ENCODE data around the gene ANXA2.

Gene ANXA2

DNA sequence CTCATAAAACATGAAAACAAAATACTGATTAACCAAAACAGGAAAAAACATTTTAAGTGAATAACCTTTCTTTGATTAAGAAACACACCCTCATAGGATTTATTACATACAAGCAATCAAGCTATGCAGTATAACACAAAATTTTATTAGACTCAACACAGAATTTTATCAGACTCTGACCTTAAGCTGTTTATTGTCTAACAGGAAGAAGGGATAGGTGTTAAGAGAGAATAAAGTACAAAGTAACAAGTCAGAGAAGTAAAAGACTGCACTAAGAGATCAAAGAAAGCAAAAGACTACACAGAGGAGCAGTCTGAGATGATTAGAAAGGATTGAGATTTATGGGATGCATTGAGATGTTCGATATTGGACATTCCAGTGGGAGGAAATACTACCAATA, 43.5 kb upstream of the ANXA2 start:
- Histone ChIP-seq H2AFZ (ENCODE audit: low read length) (no peak overlapping the region), H2BK12ac (ENCODE audit: low read length) (no peak overlapping the region), H3K18ac (ENCODE audit: low read length) (no peak overlapping the region), H2AK5ac (ENCODE audit: low read depth, low read length) (no peak overlapping the region), H3K9ac (ENCODE audit: low read depth, low read length, poor library complexity) (no peak overlapping the region), H3K79me1 (ENCODE audit: low read depth, low read length) (no peaks in the 10 kb centered on the region), H3K36me3 (replicated peaks in 1 of 2; ENCODE audit: control insufficient read depth in 2 of 2, insufficient read depth in 2 of 2, low read length in 2 of 2) (peaks cover 0 to 72% of the 10 kb centered on the region in 2 donors), H3K4me2 (ENCODE audit: insufficient read depth, low read length, poor library complexity, severe bottlenecking) (no peak overlapping the region), H3K4me1 (ENCODE audit: control insufficient read depth in 2 of 2, insufficient read depth in 1 of 2, low read depth in 1 of 2, low read length in 2 of 2) (no peaks in the 10 kb centered on the region), H4K91ac (ENCODE audit: low read depth, low read length, poor library complexity) (no peak overlapping the region), H2BK120ac (ENCODE audit: low read depth, low read length) (no peak overlapping the region), H3K27me3 (ENCODE audit: control insufficient read depth in 3 of 3, insufficient read depth in 3 of 3, low read depth in 1 of 3, low read length in 3 of 3) (no peaks in the 10 kb centered on the region), H2BK5ac (ENCODE audit: low read length) (no peak overlapping the region), H3K27ac (replicated peaks; ENCODE audit: low read length) (no peak overlapping the region), H3K23ac (ENCODE audit: low read depth, low read length, poor library complexity) (no peak overlapping the region), H4K8ac (ENCODE audit: low read depth, low read length) (no peak overlapping the region), H3K9me3 (replicated peaks in 1 of 2; ENCODE audit: control insufficient read depth in 2 of 2, insufficient read depth in 1 of 2, low read depth in 1 of 2, low read length in 2 of 2) (no peaks in the 10 kb centered on the region), H3K4me3 (ENCODE audit: low read length in 2 of 2) (no peak overlapping the region), H3K14ac (ENCODE audit: low read length) (no peak overlapping the region), H3K4ac (ENCODE audit: low read length) (no peak overlapping the region), H2BK15ac (ENCODE audit: low read length) (no peak overlapping the region)
- no peak for DNase-seq (ENCODE audit: low spot score)
- no CpG with 5 or more reads among the region's 1 CpG for WGBS, 2 donors (ENCODE audit: extremely low coverage in 2 of 2, insufficient read length in 2 of 2, insufficient replicate concordance in 1 of 2)

GRCh38 chr15:60438646-60439045, 40.9 kb upstream of the ANXA2 start:
- no peak overlapping the region for H3K4ac ChIP-seq (ENCODE audit: low read length)

DNA sequence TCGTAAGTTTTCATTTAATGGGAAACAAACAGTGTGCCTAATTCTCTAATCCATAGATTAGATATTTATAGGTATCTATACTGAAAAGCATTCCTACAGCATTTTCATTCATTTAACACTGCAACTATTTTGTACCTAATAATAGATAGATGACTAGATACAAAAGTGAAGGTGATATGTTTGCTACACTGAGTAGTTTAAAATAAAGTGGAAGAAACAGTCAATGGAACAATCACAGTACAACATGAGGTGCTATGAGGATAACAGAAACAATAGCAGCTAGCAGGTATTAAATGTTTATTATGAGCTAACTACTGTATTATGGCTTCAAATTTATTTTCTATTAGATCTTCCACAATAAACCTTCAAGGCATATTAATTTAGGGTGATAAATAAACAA, 31.1 kb upstream of the ANXA2 start:
- Histone ChIP-seq H3K4me1 (ENCODE audit: control insufficient read depth in 2 of 2, insufficient read depth in 1 of 2, low read depth in 1 of 2, low read length in 2 of 2) (peaks cover 5 to 7% of the 10 kb centered on the region in 2 donors), H3K9me3 (replicated peaks in 1 of 2; ENCODE audit: control insufficient read depth in 2 of 2, insufficient read depth in 1 of 2, low read depth in 1 of 2, low read length in 2 of 2) (peaks cover 0 to 2% of the 10 kb centered on the region in 2 donors)
- DNase-seq (ENCODE audit: low spot score) = no peak

More at GRCh38 chr15:60438646-60439045, 40.9 kb upstream of the ANXA2 start:
- H2AFZ ChIP-seq (ENCODE audit: low read length) = no peak overlapping the region
- H3K23ac ChIP-seq (ENCODE audit: low read depth, low read length, poor library complexity) = no peak overlapping the region
- no peaks in the 10 kb centered on the region for H3K4me1 ChIP-seq (ENCODE audit: control insufficient read depth in 2 of 2, insufficient read depth in 1 of 2, low read depth in 1 of 2, low read length in 2 of 2)
- H3K79me1 ChIP-seq (ENCODE audit: low read depth, low read length) = no peaks in the 10 kb centered on the region
- no peak overlapping the region for H4K8ac ChIP-seq (ENCODE audit: low read depth, low read length)
- H3K36me3 ChIP-seq (replicated peaks in 1 of 2; ENCODE audit: control insufficient read depth in 2 of 2, insufficient read depth in 2 of 2, low read length in 2 of 2) = peaks cover 2 to 76% of the 10 kb centered on the region in 2 donors
- WGBS, 2 donors (ENCODE audit: extremely low coverage in 2 of 2, insufficient read length in 2 of 2, insufficient replicate concordance in 1 of 2) = no CpG with 5 or more reads among the region's 1 CpG
- H2BK5ac ChIP-seq (ENCODE audit: low read length) = no peak overlapping the region
- no peak overlapping the region for H4K91ac ChIP-seq (ENCODE audit: low read depth, low read length, poor library complexity)
- H2BK15ac ChIP-seq (ENCODE audit: low read length) = no peak overlapping the region
- no peak overlapping the region for H3K4me2 ChIP-seq (ENCODE audit: insufficient read depth, low read length, poor library complexity, severe bottlenecking)
- no peak for DNase-seq (ENCODE audit: low spot score)
- no peaks in the 10 kb centered on the region for H3K27me3 ChIP-seq (ENCODE audit: control insufficient read depth in 3 of 3, insufficient read depth in 3 of 3, low read depth in 1 of 3, low read length in 3 of 3)
- H3K9ac ChIP-seq (ENCODE audit: low read depth, low read length, poor library complexity) = no peak overlapping the region
- no peak overlapping the region for H2AK5ac ChIP-seq (ENCODE audit: low read depth, low read length)
- H2BK12ac ChIP-seq (ENCODE audit: low read length) = no peak overlapping the region
- no peak overlapping the region for H3K18ac ChIP-seq (ENCODE audit: low read length)
- H3K14ac ChIP-seq (ENCODE audit: low read length) = no peak overlapping the region
- H2BK120ac ChIP-seq (ENCODE audit: low read depth, low read length) = no peak overlapping the region
- H3K9me3 ChIP-seq (replicated peaks in 1 of 2; ENCODE audit: control insufficient read depth in 2 of 2, insufficient read depth in 1 of 2, low read depth in 1 of 2, low read length in 2 of 2) = no peaks in the 10 kb centered on the region
- no peak overlapping the region for H3K27ac ChIP-seq (replicated peaks; ENCODE audit: low read length)
- no peak overlapping the region for H3K4me3 ChIP-seq (ENCODE audit: low read length in 2 of 2)

DNA sequence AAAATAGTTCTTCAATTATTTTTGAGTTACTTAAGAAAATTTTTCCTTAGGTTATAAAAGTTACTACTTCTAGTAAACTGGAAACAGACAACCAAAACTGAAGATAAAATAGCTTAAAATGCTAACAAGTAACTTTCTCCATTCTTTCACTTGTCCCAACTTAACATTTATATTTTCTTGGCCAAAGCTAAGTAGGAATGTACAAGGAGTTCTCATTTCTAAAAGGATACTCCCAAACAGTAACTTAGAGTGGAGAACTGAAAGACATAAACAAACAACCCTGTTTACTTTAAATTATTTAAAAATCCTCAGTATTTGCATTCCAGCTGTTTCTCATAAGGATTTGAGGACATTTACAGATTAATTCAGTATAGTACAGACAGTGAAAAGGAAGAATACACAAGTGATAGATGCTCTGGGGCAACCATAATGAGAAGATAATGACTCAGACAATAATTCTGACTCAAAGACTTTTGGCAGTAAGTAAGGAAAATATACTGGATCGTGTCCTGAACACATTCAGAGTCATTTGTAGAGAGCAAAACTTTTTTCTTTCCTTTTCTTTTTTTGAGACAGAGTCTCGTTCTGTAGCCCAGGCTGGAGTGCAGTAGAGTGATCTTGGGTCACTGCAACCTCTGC, 29.2 kb upstream of the ANXA2 start:
- no peak overlapping the region for H3K27ac ChIP-seq (replicated peaks; ENCODE audit: low read length)
- no peak overlapping the region for H3K4ac ChIP-seq (ENCODE audit: low read length)
- H3K23ac ChIP-seq (ENCODE audit: low read depth, low read length, poor library complexity) = no peak overlapping the region
- no peaks in the 10 kb centered on the region for H3K79me1 ChIP-seq (ENCODE audit: low read depth, low read length)
- no CpG with 5 or more reads among the region's 2 CpGs for WGBS, 2 donors (ENCODE audit: extremely low coverage in 2 of 2, insufficient read length in 2 of 2, insufficient replicate concordance in 1 of 2)
- DNase-seq (ENCODE audit: low spot score) = no peak
- no peak overlapping the region for H2AFZ ChIP-seq (ENCODE audit: low read length)
- no peak overlapping the region for H4K8ac ChIP-seq (ENCODE audit: low read depth, low read length)
- peaks cover 3 to 79% of the 10 kb centered on the region in 2 donors for H3K36me3 ChIP-seq (replicated peaks in 1 of 2; ENCODE audit: control insufficient read depth in 2 of 2, insufficient read depth in 2 of 2, low read length in 2 of 2)
- H2BK5ac ChIP-seq (ENCODE audit: low read length) = no peak overlapping the region
- no peak overlapping the region for H3K9ac ChIP-seq (ENCODE audit: low read depth, low read length, poor library complexity)
- H3K27me3 ChIP-seq (ENCODE audit: control insufficient read depth in 3 of 3, insufficient read depth in 3 of 3, low read depth in 1 of 3, low read length in 3 of 3) = no peaks in the 10 kb centered on the region
- H3K4me1 ChIP-seq (ENCODE audit: control insufficient read depth in 2 of 2, insufficient read depth in 1 of 2, low read depth in 1 of 2, low read length in 2 of 2) = peaks cover 5 to 15% of the 10 kb centered on the region in 2 donors
- H2BK120ac ChIP-seq (ENCODE audit: low read depth, low read length) = no peak overlapping the region
- H3K4me2 ChIP-seq (ENCODE audit: insufficient read depth, low read length, poor library complexity, severe bottlenecking) = no peak overlapping the region
- no peak overlapping the region for H2BK12ac ChIP-seq (ENCODE audit: low read length)
- no peak overlapping the region for H2AK5ac ChIP-seq (ENCODE audit: low read depth, low read length)
- H3K4me3 ChIP-seq (ENCODE audit: low read length in 2 of 2) = no peak overlapping the region
- peaks cover 0 to 2% of the 10 kb centered on the region in 2 donors for H3K9me3 ChIP-seq (replicated peaks in 1 of 2; ENCODE audit: control insufficient read depth in 2 of 2, insufficient read depth in 1 of 2, low read depth in 1 of 2, low read length in 2 of 2)
- H4K91ac ChIP-seq (ENCODE audit: low read depth, low read length, poor library complexity) = no peak overlapping the region
- H3K18ac ChIP-seq (ENCODE audit: low read length) = no peak overlapping the region
- H2BK15ac ChIP-seq (ENCODE audit: low read length) = no peak overlapping the region
- H3K14ac ChIP-seq (ENCODE audit: low read length) = no peak overlapping the region

More for the DNA sequence above, 31.1 kb upstream of the ANXA2 start:
- no peak overlapping the region for H2BK120ac ChIP-seq (ENCODE audit: low read depth, low read length)
- peaks cover 3 to 72% of the 10 kb centered on the region in 2 donors for H3K36me3 ChIP-seq (replicated peaks in 1 of 2; ENCODE audit: control insufficient read depth in 2 of 2, insufficient read depth in 2 of 2, low read length in 2 of 2)
- no peak overlapping the region for H3K4me3 ChIP-seq (ENCODE audit: low read length in 2 of 2)
- H2BK15ac ChIP-seq (ENCODE audit: low read length) = no peak overlapping the region
- no peak overlapping the region for H3K23ac ChIP-seq (ENCODE audit: low read depth, low read length, poor library complexity)
- no peak overlapping the region for H3K27ac ChIP-seq (replicated peaks; ENCODE audit: low read length)
- H3K4ac ChIP-seq (ENCODE audit: low read length) = no peak overlapping the region
- no peaks in the 10 kb centered on the region for H3K79me1 ChIP-seq (ENCODE audit: low read depth, low read length)
- H2BK5ac ChIP-seq (ENCODE audit: low read length) = no peak overlapping the region
- H3K27me3 ChIP-seq (ENCODE audit: control insufficient read depth in 3 of 3, insufficient read depth in 3 of 3, low read depth in 1 of 3, low read length in 3 of 3) = no peaks in the 10 kb centered on the region
- H3K4me2 ChIP-seq (ENCODE audit: insufficient read depth, low read length, poor library complexity, severe bottlenecking) = no peak overlapping the region
- no peak overlapping the region for H3K9ac ChIP-seq (ENCODE audit: low read depth, low read length, poor library complexity)
- no peak overlapping the region for H2AFZ ChIP-seq (ENCODE audit: low read length)
- H3K14ac ChIP-seq (ENCODE audit: low read length) = no peak overlapping the region
- WGBS, 2 donors (ENCODE audit: extremely low coverage in 2 of 2, insufficient read length in 2 of 2, insufficient replicate concordance in 1 of 2) = no CpG with 5 or more reads among the region's 1 CpG
- H2AK5ac ChIP-seq (ENCODE audit: low read depth, low read length) = no peak overlapping the region
- no peak overlapping the region for H2BK12ac ChIP-seq (ENCODE audit: low read length)
- H4K91ac ChIP-seq (ENCODE audit: low read depth, low read length, poor library complexity) = no peak overlapping the region
- H3K18ac ChIP-seq (ENCODE audit: low read length) = no peak overlapping the region
- H4K8ac ChIP-seq (ENCODE audit: low read depth, low read length) = no peak overlapping the region

Measured in neuronal stem cell (in vitro differentiated cells).